PC-3 (cell line): Measurements from ENCODE around the gene UQCR11. TPM values are rescaled to one million over a fixed set of nuclear protein-coding genes. Genes with fewer than 3 reads are reported as not detected.

Source experiments
- ATAC-seq: fragments of 200-7000 bp; cut with Tn5 transposase; 2 replicates; pipeline ENCODE4 v1.9.1; 2020; ENCODE audit warnings: mild to moderate bottlenecking, moderate library complexity
- BruUV-seq: library from RNA; stranded (reverse); fragments of 400-500 nt; replicated peaks from 2 replicates; lab custom pipeline; 2021; lab: Mats Ljungman, UMichigan
- CTCF ChIA-PET: fragments of 300-600 bp; sonication (Branson Sonifier 250); formaldehyde crosslinking; loops from one replicate; lab custom pipeline; 2022; ENCODE audit warnings: antibody characterized with exemption; lab: Charles Lee
- POLR2A ChIA-PET: fragments of 300-600 bp; sonication (Branson Sonifier 250); formaldehyde crosslinking; loops from one replicate; lab custom pipeline; 2022; ENCODE audit warnings: antibody characterized with exemption; ENCODE audit not compliant: unreplicated experiment; lab: Charles Lee
- DNase-seq: peaks from one replicate; pipeline ENCODE4 v3.0.0-alpha.2; 2015
- H2AFZ ChIP-seq: fragments of 300-600 bp; sonication (generic); 2 replicates; pipeline ENCODE4 v1.6.0; 2016; ENCODE audit warnings: antibody characterized with exemption, low read length
- H3F3A ChIP-seq: fragments of 300-600 bp; sonication (generic); one replicate; pipeline ENCODE4 v1.6.0; 2017; ENCODE audit warnings: antibody characterized with exemption, low read length, control low read depth, mild to moderate bottlenecking; ENCODE audit not compliant: unreplicated experiment
- H3K27ac ChIP-seq: fragments of 300-600 bp; sonication (generic); 2 replicates; pipeline ENCODE4 v1.5.1; 2016; ENCODE audit warnings: mild to moderate bottlenecking, low read length
- H3K27me3 ChIP-seq: fragments of 300-600 bp; sonication (generic); 2 replicates; pipeline ENCODE4 v1.6.1; 2016; ENCODE audit warnings: low read length, mixed read lengths
- H3K36me3 ChIP-seq: fragments of 300-600 bp; sonication (generic); 2 replicates; pipeline ENCODE4 v1.6.1; 2016; ENCODE audit warnings: low read depth, mixed run types, low read length, mixed read lengths
- H3K4me1 ChIP-seq: fragments of 300-600 bp; sonication (generic); 2 replicates; pipeline ENCODE4 v1.5.1; 2016; ENCODE audit warnings: low read length; ENCODE audit not compliant: insufficient read depth
- H3K4me2 ChIP-seq: fragments of 300-600 bp; sonication (generic); 2 replicates; pipeline ENCODE4 v1.6.0; 2016; ENCODE audit warnings: low read length
- H3K4me3 ChIP-seq: fragments of 300-600 bp; sonication (generic); 2 replicates; pipeline ENCODE4 v1.5.1; 2016; ENCODE audit warnings: mild to moderate bottlenecking, low read length, mixed read lengths
- H3K79me2 ChIP-seq: fragments of 300-600 bp; sonication (generic); 2 replicates; pipeline ENCODE4 v1.6.1; 2017; ENCODE audit warnings: low read length, mixed read lengths
- H3K9ac ChIP-seq: fragments of 300-600 bp; sonication (generic); 2 replicates; pipeline ENCODE4 v1.6.0; 2016; ENCODE audit warnings: mild to moderate bottlenecking, low read length
- H3K9me2 ChIP-seq: fragments of 300-600 bp; sonication (generic); replicated peaks from 2 replicates; pipeline ENCODE4 v1.6.1; 2016; ENCODE audit warnings: mixed run types, low read length, mixed read lengths
- H3K9me3 ChIP-seq: fragments of 300-600 bp; sonication (generic); 2 replicates; pipeline ENCODE4 v1.6.1; 2016; ENCODE audit warnings: low read length, mixed read lengths
- H4K20me1 ChIP-seq: fragments of 300-600 bp; sonication (generic); 2 replicates; pipeline ENCODE4 v1.6.1; 2016; ENCODE audit warnings: low read length, mixed read lengths
- EZH2 ChIP-seq: fragments of 300-600 bp; sonication (generic); IDR thresholded peaks from one replicate; pipeline ENCODE4 v1.6.1; 2017; ENCODE audit warnings: antibody characterized with exemption, mild to moderate bottlenecking, low read length; ENCODE audit not compliant: unreplicated experiment
- EZH2phosphoT487 ChIP-seq: fragments of 300-600 bp; sonication (generic); IDR thresholded peaks from 2 replicates; pipeline ENCODE4 v1.6.1; 2018; ENCODE audit warnings: mild to moderate bottlenecking, antibody characterized with exemption, low read length, borderline replicate concordance
- intact Hi-C: fragments of 100-400 bp; cut with micrococcal nuclease; formaldehyde crosslinking; loops from 2 replicates; pipeline ENCODE4 v1.9.0; 2023
- total RNA-seq: library from RNA; depleted of rRNA; stranded (reverse); fragments of >200 nt; gene quantifications from 2 replicates; pipeline ENCODE4 v1.2.3, GENCODE V29; 2014
- TF ChIP-seq, protein P1 (sequence below): fragments of 300-600 bp; sonication (generic); conservative IDR thresholded peaks from 2 replicates; pipeline ENCODE4 v1.5.1; 2017; ENCODE audit warnings: antibody characterized with exemption, low read depth, mild to moderate bottlenecking, low read length

Gene UQCR11
- total RNA-seq, 1 experiment from 2014 or later: 148 TPM

DNA sequence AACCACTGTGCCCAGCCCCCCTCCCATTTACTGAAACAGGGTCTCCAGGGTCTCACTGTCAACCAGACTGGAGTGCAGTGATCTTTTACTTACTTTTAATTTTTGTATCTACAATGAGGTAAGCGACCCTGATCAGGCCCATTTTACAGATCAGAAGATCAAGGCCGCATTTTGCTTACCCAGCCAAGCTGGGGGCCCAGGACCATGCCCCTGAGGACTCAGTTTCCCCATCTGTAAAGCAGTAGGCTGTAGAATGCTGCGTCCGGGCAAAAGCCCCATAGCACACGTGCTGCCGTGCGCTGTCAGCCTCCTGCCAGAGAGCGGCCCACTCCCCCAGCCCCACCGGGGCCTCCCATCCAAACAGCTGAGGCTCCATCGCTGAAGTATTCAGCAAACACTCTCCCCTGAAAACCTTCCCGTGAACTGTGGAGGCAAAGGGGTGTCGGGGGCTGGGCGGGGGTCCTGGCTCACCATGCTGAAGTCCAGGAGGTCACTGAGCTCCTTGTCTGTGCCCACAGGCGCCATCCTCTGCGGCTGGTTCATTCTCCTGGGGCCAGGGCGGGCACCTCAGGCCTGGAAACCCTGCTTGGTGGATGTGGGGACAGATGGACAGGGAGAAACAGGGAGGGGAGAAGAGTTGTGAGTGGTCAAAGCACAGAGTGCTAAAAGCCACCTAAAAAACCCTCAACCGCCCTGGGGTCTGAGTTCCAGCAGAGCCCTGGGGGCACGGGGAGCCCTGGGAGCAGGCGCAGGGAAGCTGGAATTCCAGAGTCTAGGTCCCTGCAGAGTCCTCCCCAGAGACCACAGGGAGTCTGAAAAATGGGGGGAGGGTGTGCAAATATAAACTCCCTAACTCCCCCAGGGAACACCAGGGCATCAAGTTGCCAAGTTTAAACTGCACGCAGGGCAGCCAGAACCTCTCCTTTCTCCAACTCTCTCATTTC, 44.7 kb upstream of the UQCR11 start:
- Histone ChIP-seq H3K27me3 (no peaks in the 10 kb centered on the region), H3K4me1 (no peaks in the 10 kb centered on the region), H3K9me3 (no peaks in the 10 kb centered on the region), H3K4me3 (peak overlapping the region; percentile 80), H2AFZ (no peak overlapping the region), H3K27ac (no peak overlapping the region), H3K36me3 (0 out of 2 replicates have a peak, but pooled peaks cover 5% of the 10 kb centered on the region), H4K20me1 (no peaks in the 10 kb centered on the region), H3K79me2 (peaks cover 29% of the 10 kb centered on the region), H3K9me2 (no peaks in the 10 kb centered on the region), H3K9ac (no peak overlapping the region), H3K4me2 (peak overlapping the region; percentile 94), H3F3A (no peaks in the 10 kb centered on the region)
- TF ChIP-seq, protein P1, sequence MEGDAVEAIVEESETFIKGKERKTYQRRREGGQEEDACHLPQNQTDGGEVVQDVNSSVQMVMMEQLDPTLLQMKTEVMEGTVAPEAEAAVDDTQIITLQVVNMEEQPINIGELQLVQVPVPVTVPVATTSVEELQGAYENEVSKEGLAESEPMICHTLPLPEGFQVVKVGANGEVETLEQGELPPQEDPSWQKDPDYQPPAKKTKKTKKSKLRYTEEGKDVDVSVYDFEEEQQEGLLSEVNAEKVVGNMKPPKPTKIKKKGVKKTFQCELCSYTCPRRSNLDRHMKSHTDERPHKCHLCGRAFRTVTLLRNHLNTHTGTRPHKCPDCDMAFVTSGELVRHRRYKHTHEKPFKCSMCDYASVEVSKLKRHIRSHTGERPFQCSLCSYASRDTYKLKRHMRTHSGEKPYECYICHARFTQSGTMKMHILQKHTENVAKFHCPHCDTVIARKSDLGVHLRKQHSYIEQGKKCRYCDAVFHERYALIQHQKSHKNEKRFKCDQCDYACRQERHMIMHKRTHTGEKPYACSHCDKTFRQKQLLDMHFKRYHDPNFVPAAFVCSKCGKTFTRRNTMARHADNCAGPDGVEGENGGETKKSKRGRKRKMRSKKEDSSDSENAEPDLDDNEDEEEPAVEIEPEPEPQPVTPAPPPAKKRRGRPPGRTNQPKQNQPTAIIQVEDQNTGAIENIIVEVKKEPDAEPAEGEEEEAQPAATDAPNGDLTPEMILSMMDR: no peak
- TF ChIP-seq EZH2: no peak
- no peak for TF ChIP-seq EZH2phosphoT487
- no peak for ATAC-seq
- CTCF ChIA-PET: no interaction called here
- POLR2A ChIA-PET: no interaction called here
- no TSS peak for BruUV-seq
- no peak for DNase-seq
- intact Hi-C loops: loop anchor here (5.0 to 10.0 kb wide), 2 partner anchors 43 to 105 kb away; partner anchors contain the start of gene UQCR11

DNA sequence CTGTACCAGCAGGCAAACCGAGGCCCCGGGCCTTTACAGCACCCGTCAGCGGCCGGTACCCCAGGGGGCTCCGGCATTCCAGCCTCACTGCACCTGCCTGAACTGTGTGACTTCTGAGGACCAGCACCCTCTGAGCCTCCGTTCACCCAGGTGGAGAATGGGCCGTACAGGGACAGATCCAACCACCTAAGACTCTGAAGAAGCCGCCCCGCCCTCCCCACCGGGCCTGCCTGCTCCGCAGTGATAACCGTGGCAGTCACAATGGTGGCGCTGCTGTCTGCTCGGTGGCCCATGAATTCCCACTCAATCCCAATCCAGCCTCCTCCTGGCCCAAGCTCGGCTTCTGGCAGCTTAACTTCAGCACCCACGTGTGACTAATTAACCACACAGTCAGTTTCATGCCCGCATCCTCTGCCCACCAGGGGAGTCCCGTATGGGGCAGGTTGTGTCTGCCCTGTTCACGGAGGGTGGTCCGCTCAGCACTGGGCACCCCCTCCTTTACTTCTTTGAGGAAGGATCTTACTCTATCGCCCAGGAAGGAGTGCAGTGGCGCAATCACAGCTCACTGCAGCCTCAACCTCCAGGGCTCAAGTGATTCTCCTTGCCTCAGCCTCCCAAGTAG, 43.8 kb upstream of the UQCR11 start:
- Histone ChIP-seq H3K4me1 (no peaks in the 10 kb centered on the region), H3F3A (no peaks in the 10 kb centered on the region), H2AFZ (no peak overlapping the region), H3K36me3 (0 out of 2 replicates have a peak, but pooled peaks cover 5% of the 10 kb centered on the region), H3K9ac (no peak overlapping the region), H3K27me3 (no peaks in the 10 kb centered on the region), H3K9me3 (no peaks in the 10 kb centered on the region), H3K79me2 (peaks cover 29% of the 10 kb centered on the region), H3K27ac (no peak overlapping the region), H3K4me2 (no peak overlapping the region), H4K20me1 (no peaks in the 10 kb centered on the region), H3K9me2 (no peaks in the 10 kb centered on the region), H3K4me3 (no peak overlapping the region)
- ChIA-PET POLR2A (no interaction called here), CTCF (no interaction called here)
- TF ChIP-seq EZH2phosphoT487 (no peak), EZH2 (no peak)
- TF ChIP-seq, protein P1: no peak
- no TSS peak for BruUV-seq
- DNase-seq (no peak), ATAC-seq (no peak)
- intact Hi-C loops: no loop called here
